ENCODE results near the gene APLN. TPM values are rescaled to one million over a fixed set of nuclear protein-coding genes. Genes with fewer than 3 reads are reported as not detected.

APLN gene
- polyA plus RNA-seq, 5 donors = 3.3 to 10.7 (median 5.3) TPM

- no peak for DNase-seq
Measured at GRCh38 chrX:129599499-129599898, 55.3 kb downstream of the APLN start.

DNA sequence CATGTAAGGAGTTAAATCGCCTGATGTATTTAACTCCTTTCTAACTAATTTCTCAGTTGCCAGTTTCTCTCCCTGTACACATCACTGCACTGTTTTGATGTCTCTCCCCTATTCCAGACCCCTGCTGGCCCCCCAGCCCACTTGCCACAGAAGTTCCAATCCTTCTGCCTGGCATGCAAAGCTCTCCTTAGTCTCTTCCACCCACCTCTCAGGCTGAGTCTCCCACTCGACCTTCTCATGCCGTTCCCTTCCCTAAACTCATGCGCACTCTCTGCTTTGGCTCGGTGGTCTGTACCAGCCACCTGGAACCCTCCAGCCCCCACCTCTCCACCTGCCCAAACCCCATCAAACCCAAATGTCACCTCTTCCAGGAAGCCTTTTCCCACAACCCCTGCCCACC is 56.9 kb downstream of the APLN start:
- DNase-seq = no peak

- no peak for DNase-seq
Measured at GRCh38 chrX:129596077-129596476, 58.7 kb downstream of the APLN start.

Other genes starting within 250 kb of the APLN start
- gene SMARCA1, start 131.5 kb downstream of the APLN start, polyA plus RNA-seq (ENCODE audit: insufficient read depth in 1 of 5, insufficient read length in 5 of 5, low replicate concordance in 1 of 5) = 100 to 1,000 TPM in 4 of 5 donors, 10 to 100 TPM in 1; 91.2 to 146 (median 131) TPM
- gene OCRL, start 114.7 kb downstream of the APLN start, polyA plus RNA-seq (ENCODE audit: insufficient read depth in 1 of 5, insufficient read length in 5 of 5, low replicate concordance in 1 of 5) = 10 to 100 TPM; 23.3 to 29.9 (median 28.5) TPM
- gene XPNPEP2, start 84.0 kb upstream of the APLN start, polyA plus RNA-seq (ENCODE audit: insufficient read depth in 1 of 5, insufficient read length in 5 of 5, low replicate concordance in 1 of 5) = 1 to 10 TPM; 5.9 to 8.5 (median 8.2) TPM
- 1 to 10 TPM; 2.8 to 4.1 (median 3.4) TPM for gene SASH3, start 125.0 kb upstream of the APLN start, polyA plus RNA-seq (ENCODE audit: insufficient read depth in 1 of 5, insufficient read length in 5 of 5, low replicate concordance in 1 of 5)
- gene ZDHHC9, start 188.9 kb upstream of the APLN start, polyA plus RNA-seq (ENCODE audit: insufficient read depth in 1 of 5, insufficient read length in 5 of 5, low replicate concordance in 1 of 5) = 10 to 100 TPM; 33.1 to 41.4 (median 36.8) TPM